ENCODE measurements around the gene KNTC1.
"Not testable (repeated sequence)": the region's sequence is repeated elsewhere in the genome, so short reads cannot be mapped to it uniquely, and the experiment has no call there.

The KNTC1 gene

GRCh38 chr12:122558745-122559641, 31.9 kb downstream of the KNTC1 start:
- DNase-seq (ENCODE audit: low read depth) = no peak

- DNase-seq (ENCODE audit: low read depth) = no peak
Observed at GRCh38 chr12:122560138-122560537, 33.1 kb downstream of the KNTC1 start.

DNA sequence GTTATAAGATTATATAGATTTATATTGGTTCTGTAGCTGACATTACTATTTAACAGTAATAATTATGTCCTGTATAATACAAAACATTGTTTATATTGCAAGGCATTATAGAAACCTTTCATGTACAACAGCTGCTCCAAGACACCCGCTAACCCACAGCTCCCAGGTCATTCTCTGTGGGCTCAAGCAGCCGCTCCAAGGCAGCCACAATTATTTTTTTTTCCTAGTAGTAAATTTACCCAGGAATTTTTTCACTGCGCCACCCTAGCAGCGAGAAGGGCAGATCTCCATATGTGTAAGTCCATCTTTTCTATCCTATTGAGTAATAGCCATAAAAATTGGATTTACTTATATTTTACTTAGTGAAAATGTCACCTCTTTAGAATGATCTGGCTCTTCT, 36.3 kb downstream of the KNTC1 start:
- DNase-seq (ENCODE audit: low read depth) = no peak

DNA sequence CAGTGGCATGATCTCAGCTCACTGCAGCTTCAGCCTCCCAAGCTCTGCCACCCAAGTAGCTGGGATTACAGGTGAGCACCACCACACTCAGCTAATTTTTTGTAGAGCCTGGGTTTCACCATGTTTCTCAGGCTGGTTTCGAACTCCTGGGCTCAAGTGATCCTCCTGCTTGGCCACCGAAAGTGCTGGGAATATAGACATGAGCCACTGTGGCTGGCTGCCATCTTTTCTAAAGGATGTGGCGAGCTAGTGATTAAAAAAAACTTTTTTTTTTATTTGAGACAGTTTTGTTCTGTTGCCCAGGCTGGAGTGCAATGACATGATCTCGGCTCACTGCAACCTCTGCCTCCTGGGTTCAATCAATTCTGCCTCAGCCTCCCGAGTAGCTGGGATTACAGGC, 39.8 kb downstream of the KNTC1 start:
- not testable (repeated sequence) for DNase-seq (ENCODE audit: low read depth)

DNA sequence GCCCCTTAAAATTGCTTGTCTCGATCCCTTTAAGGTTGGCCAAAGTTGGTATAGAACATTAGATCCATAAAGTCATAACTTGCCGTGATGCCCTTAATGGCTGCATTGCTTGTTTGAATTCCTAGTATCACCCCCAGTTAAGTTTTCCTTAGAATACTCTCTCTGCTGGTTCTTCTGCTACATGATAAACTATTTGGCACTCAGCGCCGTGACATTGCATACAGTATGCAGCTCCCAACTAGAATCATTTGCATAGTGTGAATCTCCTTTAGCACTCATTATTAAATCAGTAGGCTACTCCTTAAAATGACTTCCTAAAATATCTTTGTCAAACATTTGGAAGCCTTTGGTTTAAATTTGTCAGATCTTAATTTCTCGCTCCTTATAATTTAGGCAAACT, 42.2 kb downstream of the KNTC1 start:
- no peak for DNase-seq (ENCODE audit: low read depth)

GRCh38 chr12:122570006-122570405, 43.0 kb downstream of the KNTC1 start:
- not testable (repeated sequence) for DNase-seq (ENCODE audit: low read depth)

- DNase-seq (ENCODE audit: low read depth) = no peak
Observed at GRCh38 chr12:122571821-122572220, 44.8 kb downstream of the KNTC1 start.

DNA sequence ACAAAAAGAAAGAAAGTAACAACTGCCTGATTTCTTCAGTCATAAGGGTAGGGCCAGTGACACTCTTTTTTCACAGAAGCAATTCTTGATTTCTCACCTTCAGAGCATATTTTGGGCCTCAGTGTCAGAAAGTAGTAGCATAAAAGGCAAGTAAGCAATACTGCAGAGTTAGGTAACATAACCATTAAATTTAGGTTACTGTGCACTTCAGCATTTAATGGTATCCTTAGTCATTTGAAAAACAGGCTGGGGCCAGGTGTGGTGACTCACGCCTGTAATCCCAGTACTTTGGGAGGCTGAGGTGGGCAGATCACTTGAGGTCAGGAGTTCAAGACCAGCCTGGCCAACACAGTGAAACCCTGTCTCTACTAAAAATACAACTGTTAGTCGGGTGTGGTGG, 56.2 kb downstream of the KNTC1 start:
- not testable (repeated sequence) for DNase-seq (ENCODE audit: low read depth)

- no peak for DNase-seq (ENCODE audit: low read depth)
Observed at GRCh38 chr12:122584177-122584863, 57.3 kb downstream of the KNTC1 start.

DNA sequence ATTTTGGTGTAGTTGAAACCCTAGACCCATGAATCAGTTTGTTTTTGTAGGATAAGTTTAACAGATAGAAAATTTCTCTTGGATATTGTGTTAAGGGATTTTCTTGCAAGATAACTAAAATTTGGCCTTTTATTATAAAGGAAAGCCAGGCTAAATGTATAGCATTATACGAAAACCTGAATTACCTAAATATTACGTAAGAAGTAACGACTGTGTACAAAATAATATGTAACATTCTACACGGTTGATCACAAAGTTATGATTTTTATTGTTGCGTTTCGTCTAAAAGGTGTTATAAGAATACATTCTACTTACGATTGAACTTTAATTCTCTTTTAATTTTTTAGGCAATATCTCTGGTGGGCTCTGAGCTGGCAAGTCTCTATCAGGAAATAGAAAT, 63.9 kb downstream of the KNTC1 start:
- DNase-seq (ENCODE audit: low read depth) = no peak

DNA sequence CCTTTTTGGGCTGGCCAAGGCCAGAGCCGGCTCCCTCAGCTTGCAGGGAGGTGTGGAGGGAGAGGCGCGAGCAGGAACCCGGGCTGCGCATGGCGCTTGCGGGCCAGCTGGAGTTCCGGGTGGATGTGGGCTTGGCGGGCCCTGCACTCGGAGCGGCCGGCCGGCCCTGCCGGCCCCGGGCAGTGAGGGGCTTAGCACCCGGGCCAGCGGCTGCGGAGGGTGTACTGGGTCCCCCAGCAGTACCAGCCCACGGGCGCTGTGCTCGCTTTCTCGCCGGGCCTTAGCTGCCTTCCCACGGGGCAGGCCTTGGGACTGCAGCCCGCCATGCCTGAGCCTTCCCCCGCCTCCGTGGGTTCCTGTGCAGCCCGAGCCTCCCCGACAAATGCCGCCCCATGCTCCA, 64.9 kb downstream of the KNTC1 start:
- not testable (repeated sequence) for DNase-seq (ENCODE audit: low read depth)

DNA sequence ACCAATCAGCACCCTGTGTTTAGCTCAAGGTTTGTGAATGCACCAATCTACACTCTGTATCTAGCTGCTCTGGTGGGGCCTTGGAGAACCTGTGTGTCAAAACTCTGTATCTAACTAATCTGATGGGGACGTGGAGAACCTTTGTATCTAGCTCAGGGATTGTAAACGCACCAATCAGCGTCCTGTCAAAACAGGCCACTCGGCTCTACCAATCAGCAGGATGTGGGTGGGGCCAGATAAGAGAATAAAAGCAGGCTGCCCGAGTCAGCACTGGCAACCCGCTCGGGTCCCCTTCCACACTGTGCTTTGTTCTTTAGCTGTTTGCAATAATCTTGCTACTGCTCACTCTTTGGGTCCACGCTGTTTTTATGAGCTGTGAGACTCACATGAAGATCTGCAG, 65.5 kb downstream of the KNTC1 start:
- not testable (repeated sequence) for DNase-seq (ENCODE audit: low read depth)

DNA sequence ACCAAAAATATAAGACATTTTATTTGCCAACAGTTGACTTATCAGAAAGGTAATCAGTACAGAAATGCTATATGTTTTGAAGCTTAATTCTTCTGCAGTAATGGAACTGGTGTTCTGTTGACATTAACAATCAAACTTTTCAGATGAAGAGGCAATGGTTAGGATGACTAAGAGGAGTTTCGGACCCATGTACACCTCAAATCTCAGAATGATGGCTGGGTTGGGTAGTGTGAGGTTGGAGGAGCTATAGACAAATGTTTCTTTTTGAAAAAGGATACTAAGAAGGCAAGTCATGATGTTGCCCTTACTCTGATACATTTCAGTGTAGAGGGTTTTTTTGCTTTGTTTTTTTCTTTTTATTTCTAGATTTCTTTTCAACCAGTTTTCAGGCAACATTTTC, 66.9 kb downstream of the KNTC1 start:
- no peak for DNase-seq (ENCODE audit: low read depth)

DNA sequence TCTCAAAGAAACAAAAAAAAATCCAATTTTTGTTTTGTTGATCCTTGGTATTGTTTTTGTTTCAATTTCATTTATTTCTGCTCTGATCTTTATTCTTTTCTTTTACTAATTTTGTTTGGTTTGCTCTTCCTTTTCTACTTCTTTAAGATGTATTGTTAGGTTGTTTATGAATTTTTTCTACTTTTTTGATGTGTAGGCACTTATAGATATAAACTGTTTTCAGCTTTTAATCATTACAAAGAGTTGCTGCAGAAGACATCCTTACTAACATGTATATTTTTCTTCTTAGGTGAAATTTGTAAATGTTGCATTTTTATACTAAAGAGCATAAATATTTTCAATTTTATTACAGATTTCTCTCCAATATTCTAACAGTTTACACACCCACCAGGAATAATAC, 69.8 kb downstream of the KNTC1 start:
- no peak for DNase-seq (ENCODE audit: low read depth)

DNA sequence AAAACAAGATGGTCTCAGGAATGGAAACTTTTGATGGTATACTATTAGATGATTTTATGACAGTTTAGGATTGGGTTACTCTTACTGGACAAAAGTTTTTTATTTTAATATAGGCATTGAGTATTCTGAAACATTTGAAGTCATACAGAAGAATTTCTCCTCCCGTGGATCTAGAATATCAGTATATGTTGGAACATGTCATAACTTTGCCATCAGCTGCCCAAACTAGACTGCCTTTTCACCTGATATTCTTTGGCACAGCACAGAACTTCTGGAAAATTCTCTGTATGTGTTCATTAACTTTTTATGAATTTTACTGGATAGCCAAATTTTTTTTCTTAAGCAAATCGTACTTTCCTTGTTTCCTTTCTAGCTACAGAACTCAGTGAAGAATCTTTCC, 75.4 kb downstream of the KNTC1 start:
- DNase-seq (ENCODE audit: low read depth) = no peak

- no peak for DNase-seq (ENCODE audit: low read depth)
Observed at GRCh38 chr12:122604993-122605392, 77.9 kb downstream of the KNTC1 start.

DNA sequence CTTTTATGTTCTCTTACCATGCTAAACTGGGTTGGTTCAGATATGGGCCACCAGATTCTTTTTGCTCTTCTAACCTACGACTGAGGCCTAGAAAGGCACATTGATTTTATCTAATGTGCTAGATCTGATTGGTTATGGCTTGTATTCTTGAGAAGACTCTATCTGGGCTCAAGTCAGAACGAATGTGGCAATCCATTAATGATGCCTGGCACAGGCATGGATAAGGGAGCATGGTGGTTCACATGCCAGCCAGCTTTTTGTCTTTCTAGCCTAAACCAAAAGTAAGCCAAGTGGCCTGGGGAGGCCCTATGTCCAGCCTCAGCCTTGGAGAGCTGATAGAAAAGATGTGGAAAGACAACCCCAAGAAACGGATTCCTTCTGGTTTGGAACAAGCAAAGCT, 82.7 kb downstream of the KNTC1 start:
- no peak for DNase-seq (ENCODE audit: low read depth)

DNA sequence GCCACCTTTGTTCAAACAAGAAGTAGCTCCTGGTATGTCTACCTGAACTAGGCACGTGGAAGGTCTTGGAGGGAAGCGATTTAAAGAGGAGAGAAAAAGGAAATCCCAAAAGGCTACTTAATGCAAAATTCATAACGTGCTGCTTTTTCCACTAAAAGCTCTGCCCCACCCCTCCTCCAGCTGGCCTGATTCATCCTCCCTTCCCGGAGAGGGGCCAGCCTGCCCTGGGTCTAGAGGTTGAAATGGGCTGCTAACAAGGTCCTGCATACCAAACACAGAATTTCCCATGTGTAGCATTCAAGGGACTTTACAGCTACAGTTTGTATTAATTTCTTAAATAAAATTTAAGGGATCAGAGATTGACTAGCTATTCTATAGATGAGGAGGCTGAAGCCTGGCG, 83.2 kb downstream of the KNTC1 start:
- no peak for DNase-seq (ENCODE audit: low read depth)

DNA sequence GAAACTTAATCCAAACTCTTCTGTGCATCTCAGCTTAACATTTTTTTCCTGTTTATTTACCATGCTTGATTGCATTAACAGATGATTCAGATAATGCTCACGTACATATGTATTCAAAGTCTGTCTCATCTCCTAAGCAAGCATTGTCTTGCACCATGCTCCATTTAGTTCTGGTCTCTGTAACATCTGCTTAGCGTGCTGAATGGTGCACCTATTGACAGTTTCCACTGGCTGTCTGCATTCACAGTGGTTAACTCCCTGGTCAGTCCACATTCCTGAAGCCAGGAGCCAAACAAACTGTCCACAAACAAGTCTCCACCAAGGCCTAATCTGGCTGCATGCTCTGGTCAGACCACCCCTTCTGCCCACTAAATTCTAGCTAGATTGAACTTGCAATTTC, 83.9 kb downstream of the KNTC1 start:
- no peak for DNase-seq (ENCODE audit: low read depth)

- DNase-seq (ENCODE audit: low read depth) = no peak
Observed at GRCh38 chr12:122614839-122615238, 87.8 kb downstream of the KNTC1 start.

DNA sequence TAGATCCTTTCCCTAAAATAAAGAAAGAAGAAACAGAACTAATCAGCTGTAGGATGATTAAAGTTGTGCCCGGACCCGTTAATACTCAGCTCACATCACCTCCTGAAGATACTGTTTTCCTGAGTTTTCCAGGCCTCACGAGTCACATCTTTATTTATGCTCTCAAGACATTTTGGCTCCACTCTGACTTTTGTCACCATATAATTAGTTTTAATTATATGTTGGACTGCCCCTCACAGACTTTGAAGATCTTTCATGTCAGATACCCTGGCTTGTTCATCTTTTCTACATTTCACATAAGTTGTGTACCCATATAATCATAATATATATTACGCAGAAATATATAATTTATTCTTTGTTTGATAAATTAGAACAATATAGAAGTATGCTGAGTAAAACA, 88.7 kb downstream of the KNTC1 start:
- DNase-seq (ENCODE audit: low read depth) = no peak

GRCh38 chr12:122635471-122635870, 108.4 kb downstream of the KNTC1 start:
- no peak for DNase-seq (ENCODE audit: low read depth)

DNA sequence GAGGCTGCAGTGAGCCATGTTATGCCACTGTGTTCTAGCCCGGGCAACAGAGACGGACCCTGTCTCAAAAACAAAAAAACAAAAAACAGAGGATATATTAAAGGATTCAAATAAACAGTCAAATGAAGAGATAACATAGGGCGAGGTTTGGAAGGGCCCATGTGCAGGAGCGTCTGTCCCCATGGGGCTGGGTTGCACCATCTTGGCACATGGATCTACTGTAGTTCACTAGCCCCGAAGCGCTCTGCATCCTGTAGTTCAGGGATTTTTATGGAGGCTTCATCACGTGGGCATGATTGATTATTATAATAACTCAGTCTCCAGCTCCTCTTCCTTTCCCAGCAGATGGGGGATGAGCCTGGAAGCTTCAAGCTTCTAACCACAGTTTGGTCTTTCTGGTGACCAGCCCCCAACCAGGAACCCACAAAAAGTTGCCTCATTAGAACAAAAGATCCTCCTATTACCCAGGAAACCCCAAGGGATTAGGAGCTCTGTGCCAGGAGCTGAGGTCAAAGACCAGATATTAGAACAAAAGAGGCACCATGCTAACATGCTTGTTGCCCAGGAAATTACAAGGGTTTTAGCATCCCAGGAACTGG, 116.3 kb downstream of the KNTC1 start:
- DNase-seq (ENCODE audit: low read depth) = no peak

Data from activated T-cell treated with anti-CD3 and anti-CD28 coated beads for 24 hours (primary cell).